WTC11 (cell line): ENCODE data around the gene DOK4. TPM values are rescaled to one million over a fixed set of nuclear protein-coding genes. Genes with fewer than 3 reads are reported as not detected.

Source experiments
- ATAC-seq: fragments of 200-7000 bp; cut with Tn5 transposase; 2 replicates; pipeline ENCODE4 v1.10.0; 2021; ENCODE audit warnings: mild to moderate bottlenecking, moderate library complexity
- CTCF ChIA-PET: fragments of 300-600 bp; sonication (Branson Sonifier 250); formaldehyde crosslinking; loops from one replicate; lab custom pipeline; 2021; ENCODE audit warnings: antibody characterized with exemption; lab: Charles Lee
- POLR2A ChIA-PET: fragments of 350-600 bp; sonication (Branson Sonifier 250); formaldehyde crosslinking; loops from one replicate; lab custom pipeline; 2021; ENCODE audit warnings: antibody characterized with exemption; lab: Charles Lee
- DNase-seq: peaks from one replicate; pipeline ENCODE4 v3.0.0; 2021; ENCODE audit warnings: low spot score
- H3K27ac Mint-ChIP-seq: 2 replicates; pipeline ENCODE4 v1.8.0; 2021; ENCODE audit warnings: mixed read lengths
- H3K27me3 Mint-ChIP-seq: 2 replicates; pipeline ENCODE4 v1.8.0; 2021; ENCODE audit warnings: low read depth, mild to moderate bottlenecking, moderate library complexity, mixed read lengths
- H3K36me3 Mint-ChIP-seq: 2 replicates; pipeline ENCODE4 v1.8.0; 2021; ENCODE audit warnings: mixed read lengths
- H3K4me1 Mint-ChIP-seq: 2 replicates; pipeline ENCODE4 v1.8.0; 2022; ENCODE audit warnings: mixed read lengths
- H3K4me3 Mint-ChIP-seq: 2 replicates; pipeline ENCODE4 v1.8.0; 2021; ENCODE audit warnings: mild to moderate bottlenecking, moderate library complexity, mixed read lengths
- H3K9me3 Mint-ChIP-seq: 2 replicates; pipeline ENCODE4 v1.8.0; 2021; ENCODE audit warnings: mixed read lengths
- ETV6 ChIP-seq: sonication (generic); formaldehyde crosslinking; IDR thresholded peaks from 2 replicates; pipeline ENCODE4 v1.8.1; 2022; ENCODE audit warnings: mild to moderate bottlenecking, missing genetic modification reagents
- FOXJ3 ChIP-seq: sonication (generic); formaldehyde crosslinking; IDR thresholded peaks from 2 replicates; pipeline ENCODE4 v1.9.0; 2021; ENCODE audit warnings: missing genetic modification reagents, mild to moderate bottlenecking, borderline replicate concordance
- KAT7 ChIP-seq: sonication (generic); formaldehyde crosslinking; IDR thresholded peaks from 2 replicates; pipeline ENCODE4 v1.8.1; 2023; ENCODE audit warnings: missing genetic modification reagents, mild to moderate bottlenecking, borderline replicate concordance
- TEAD1 ChIP-seq: sonication (generic); formaldehyde crosslinking; IDR thresholded peaks from 2 replicates; pipeline ENCODE4 v1.8.0; 2022; ENCODE audit warnings: mild to moderate bottlenecking, missing genetic modification reagents
- ZNF317 ChIP-seq: sonication (generic); formaldehyde crosslinking; IDR thresholded peaks from 2 replicates; pipeline ENCODE4 v1.8.1; 2023; ENCODE audit warnings: low read depth, mild to moderate bottlenecking, moderate library complexity, missing genetic modification reagents, borderline replicate concordance
- ZNF671 ChIP-seq: fragments of 250-450 bp; sonication (Bioruptor Pico); IDR thresholded peaks from 2 replicates; pipeline ENCODE4 v1.8.0; 2021; ENCODE audit warnings: mild to moderate bottlenecking
- total RNA-seq: library from RNA; stranded (reverse); gene quantifications from 3 replicates; pipeline ENCODE4 v1.2.3, GENCODE V29; 2021
- TF ChIP-seq, protein P1 (sequence below): fragments of 250-450 bp; sonication (Bioruptor Pico); IDR thresholded peaks from 2 replicates; pipeline ENCODE4 v1.9.0; 2021; ENCODE audit warnings: moderate library complexity, mild to moderate bottlenecking, inconsistent platforms, borderline replicate concordance
- TF ChIP-seq, protein P2 (sequence below): sonication (generic); formaldehyde crosslinking; IDR thresholded peaks from 2 replicates; pipeline ENCODE4 v1.8.1; 2022; ENCODE audit warnings: low read depth, mild to moderate bottlenecking, moderate library complexity, missing genetic modification reagents, borderline replicate concordance
- TF ChIP-seq, protein P3 (sequence below): fragments of 250-450 bp; sonication (Bioruptor Pico); IDR thresholded peaks from 2 replicates; pipeline ENCODE4 v1.9.0; 2021; ENCODE audit warnings: mild to moderate bottlenecking
- TF ChIP-seq, protein P4 (sequence below): sonication (generic); formaldehyde crosslinking; conservative IDR thresholded peaks from 2 replicates; pipeline ENCODE4 v1.8.1; 2023; ENCODE audit warnings: mild to moderate bottlenecking, low read depth, missing genetic modification reagents, moderate library complexity
- TF ChIP-seq, protein P5 (sequence below): fragments of 250-450 bp; sonication (Bioruptor Pico); conservative IDR thresholded peaks from 2 replicates; pipeline ENCODE4 v1.9.0; 2021; ENCODE audit warnings: mild to moderate bottlenecking
- TF ChIP-seq, protein P6 (sequence below): sonication (generic); formaldehyde crosslinking; IDR thresholded peaks from 2 replicates; pipeline ENCODE4 v1.8.1; 2022; ENCODE audit warnings: missing genetic modification reagents, borderline replicate concordance
- TF ChIP-seq, protein P7 (sequence below): sonication (generic); formaldehyde crosslinking; IDR thresholded peaks from 2 replicates; pipeline ENCODE4 v1.8.1; 2023; ENCODE audit warnings: mild to moderate bottlenecking, missing genetic modification reagents, moderate library complexity
- TF ChIP-seq, protein P8 (sequence below): sonication (generic); formaldehyde crosslinking; IDR thresholded peaks from 2 replicates; pipeline ENCODE4 v1.8.1; 2023; ENCODE audit warnings: mild to moderate bottlenecking, moderate library complexity, missing genetic modification reagents
- TF ChIP-seq, protein P9 (sequence below): fragments of 250-450 bp; sonication (Bioruptor Pico); IDR thresholded peaks from 2 replicates; pipeline ENCODE4 v2.1.2; 2022; ENCODE audit warnings: mild to moderate bottlenecking, moderate library complexity

The DOK4 gene
- total RNA-seq, 1 experiment from 2014 or later: 25.0 TPM

DNA sequence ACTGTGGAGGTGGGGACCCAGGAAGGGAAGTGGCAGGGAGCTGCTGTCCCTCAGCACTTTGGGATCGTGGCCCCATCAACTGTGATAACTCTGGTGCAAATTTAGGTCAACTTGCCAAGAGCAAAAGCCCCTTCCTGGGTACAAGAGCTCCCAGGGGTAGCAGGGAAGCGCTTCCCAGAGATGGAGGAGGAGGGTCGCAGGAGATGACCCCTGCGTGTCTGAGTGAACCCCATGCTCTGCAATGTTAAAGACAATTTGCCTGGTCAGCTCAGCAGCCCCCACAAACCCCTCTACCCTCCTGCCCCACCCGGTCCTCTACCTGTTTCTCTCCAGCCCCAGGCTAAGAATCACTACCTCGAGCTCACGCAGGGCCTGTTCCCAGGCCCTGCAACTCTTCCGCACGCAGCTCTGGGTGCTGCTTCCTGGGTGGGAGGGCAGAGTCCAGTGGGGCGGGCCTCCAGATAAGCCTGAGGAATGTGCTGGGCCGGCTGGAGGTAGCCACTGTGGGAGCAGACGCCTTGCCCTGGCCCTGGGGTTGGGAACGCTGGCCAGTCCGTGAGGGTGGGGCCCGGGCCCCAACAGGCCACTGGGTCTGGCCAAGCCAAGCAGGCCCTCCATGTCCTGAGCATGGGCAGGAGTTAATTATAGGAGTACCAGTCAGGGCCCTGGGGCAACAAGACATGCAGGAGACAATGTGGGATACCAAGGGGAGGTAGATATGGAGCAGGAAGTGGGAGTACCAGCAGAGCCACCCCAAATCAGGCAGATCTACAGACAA lies 6.1 kb downstream of the DOK4 start:
- Mint-ChIP-seq H3K27ac (no peak overlapping the region), H3K9me3 (no peaks in the 10 kb centered on the region), H3K27me3 (peaks cover 13% of the 10 kb centered on the region), H3K4me3 (peak overlapping the region; percentile 82), H3K4me1 (peaks cover 47% of the 10 kb centered on the region), H3K36me3 (no peaks in the 10 kb centered on the region)
- ATAC-seq (no peak), DNase-seq (no peak)
- POLR2A ChIA-PET: interaction anchor here (0.9 kb wide), 1 partner anchor 13 kb away, joined by 3 read pairs; no protein-coding TSS in a partner anchor
- CTCF ChIA-PET: interaction anchor here (0.9 to 4.8 kb wide), 8 partner anchors 9 to 111 kb away, joined by 3 to 26 read pairs (median 6); partner anchors contain the start of genes CIAPIN1, COQ9 and POLR2C
- TF ChIP-seq, protein P1, sequence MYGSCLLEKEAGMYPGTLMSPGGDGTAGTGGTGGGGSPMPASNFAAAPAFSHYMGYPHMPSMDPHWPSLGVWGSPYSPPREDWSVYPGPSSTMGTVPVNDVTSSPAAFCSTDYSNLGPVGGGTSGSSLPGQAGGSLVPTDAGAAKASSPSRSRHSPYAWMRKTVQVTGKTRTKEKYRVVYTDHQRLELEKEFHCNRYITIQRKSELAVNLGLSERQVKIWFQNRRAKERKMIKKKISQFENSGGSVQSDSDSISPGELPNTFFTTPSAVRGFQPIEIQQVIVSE (CRISPR knock-in tag): no peak
- TF ChIP-seq, protein P2, sequence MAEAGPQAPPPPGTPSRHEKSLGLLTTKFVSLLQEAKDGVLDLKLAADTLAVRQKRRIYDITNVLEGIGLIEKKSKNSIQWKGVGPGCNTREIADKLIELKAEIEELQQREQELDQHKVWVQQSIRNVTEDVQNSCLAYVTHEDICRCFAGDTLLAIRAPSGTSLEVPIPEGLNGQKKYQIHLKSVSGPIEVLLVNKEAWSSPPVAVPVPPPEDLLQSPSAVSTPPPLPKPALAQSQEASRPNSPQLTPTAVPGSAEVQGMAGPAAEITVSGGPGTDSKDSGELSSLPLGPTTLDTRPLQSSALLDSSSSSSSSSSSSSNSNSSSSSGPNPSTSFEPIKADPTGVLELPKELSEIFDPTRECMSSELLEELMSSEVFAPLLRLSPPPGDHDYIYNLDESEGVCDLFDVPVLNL (CRISPR knock-in tag): no peak
- TF ChIP-seq TEAD1 (no peak), ZNF317 (CRISPR knock-in tag) (no peak)
- TF ChIP-seq, protein P3, sequence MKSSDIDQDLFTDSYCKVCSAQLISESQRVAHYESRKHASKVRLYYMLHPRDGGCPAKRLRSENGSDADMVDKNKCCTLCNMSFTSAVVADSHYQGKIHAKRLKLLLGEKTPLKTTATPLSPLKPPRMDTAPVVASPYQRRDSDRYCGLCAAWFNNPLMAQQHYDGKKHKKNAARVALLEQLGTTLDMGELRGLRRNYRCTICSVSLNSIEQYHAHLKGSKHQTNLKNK (CRISPR knock-in tag): no peak
- TF ChIP-seq, protein P4, sequence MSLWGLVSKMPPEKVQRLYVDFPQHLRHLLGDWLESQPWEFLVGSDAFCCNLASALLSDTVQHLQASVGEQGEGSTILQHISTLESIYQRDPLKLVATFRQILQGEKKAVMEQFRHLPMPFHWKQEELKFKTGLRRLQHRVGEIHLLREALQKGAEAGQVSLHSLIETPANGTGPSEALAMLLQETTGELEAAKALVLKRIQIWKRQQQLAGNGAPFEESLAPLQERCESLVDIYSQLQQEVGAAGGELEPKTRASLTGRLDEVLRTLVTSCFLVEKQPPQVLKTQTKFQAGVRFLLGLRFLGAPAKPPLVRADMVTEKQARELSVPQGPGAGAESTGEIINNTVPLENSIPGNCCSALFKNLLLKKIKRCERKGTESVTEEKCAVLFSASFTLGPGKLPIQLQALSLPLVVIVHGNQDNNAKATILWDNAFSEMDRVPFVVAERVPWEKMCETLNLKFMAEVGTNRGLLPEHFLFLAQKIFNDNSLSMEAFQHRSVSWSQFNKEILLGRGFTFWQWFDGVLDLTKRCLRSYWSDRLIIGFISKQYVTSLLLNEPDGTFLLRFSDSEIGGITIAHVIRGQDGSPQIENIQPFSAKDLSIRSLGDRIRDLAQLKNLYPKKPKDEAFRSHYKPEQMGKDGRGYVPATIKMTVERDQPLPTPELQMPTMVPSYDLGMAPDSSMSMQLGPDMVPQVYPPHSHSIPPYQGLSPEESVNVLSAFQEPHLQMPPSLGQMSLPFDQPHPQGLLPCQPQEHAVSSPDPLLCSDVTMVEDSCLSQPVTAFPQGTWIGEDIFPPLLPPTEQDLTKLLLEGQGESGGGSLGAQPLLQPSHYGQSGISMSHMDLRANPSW (CRISPR knock-in tag): no peak

DNA sequence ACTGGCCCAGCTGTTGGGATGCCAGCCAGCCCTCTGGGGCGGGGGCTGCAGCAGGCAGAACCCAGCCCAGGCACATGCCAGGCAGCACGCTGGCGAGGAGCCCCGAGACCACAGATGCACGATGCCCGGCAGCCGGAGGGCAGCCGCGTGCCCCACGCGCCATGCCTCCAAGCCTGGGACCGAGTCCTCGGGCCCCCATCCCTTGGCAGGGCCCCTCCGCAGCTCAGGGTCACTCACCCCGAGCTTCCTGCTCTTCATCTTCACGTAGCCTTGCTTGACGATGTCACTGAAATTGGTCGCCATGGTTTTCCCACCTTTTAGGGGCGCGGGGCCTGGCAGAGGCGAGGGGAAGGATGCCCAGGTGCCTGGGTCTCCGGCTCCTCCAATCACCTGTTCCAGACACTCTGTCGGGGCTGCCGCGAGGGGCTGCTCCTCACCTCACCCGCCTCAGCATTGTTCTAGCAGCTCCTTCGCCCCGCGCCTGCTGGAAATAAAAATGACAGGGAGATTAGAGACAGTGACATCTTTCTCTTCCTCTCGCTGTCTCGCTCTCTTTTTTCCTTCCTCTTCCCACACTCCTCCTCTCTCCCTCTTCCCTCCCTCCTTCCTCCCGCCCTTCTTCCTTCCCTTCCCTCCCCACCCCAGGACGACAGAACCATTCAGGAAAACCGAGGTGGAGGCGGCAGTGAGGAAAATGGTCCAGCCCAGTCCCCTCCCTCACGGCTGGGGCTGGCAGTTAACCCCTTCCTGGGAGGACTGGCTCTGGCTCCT lies 6.9 kb downstream of the DOK4 start:
- Mint-ChIP-seq H3K27me3 (peaks cover 6% of the 10 kb centered on the region), H3K4me3 (peak overlapping the region; percentile 82), H3K36me3 (0 out of 2 replicates have a peak, but pooled peaks cover 2% of the 10 kb centered on the region), H3K27ac (no peak overlapping the region), H3K4me1 (peaks cover 53% of the 10 kb centered on the region), H3K9me3 (no peaks in the 10 kb centered on the region)
- ATAC-seq (peak; percentile 43), DNase-seq (peak; percentile 75)
- CTCF ChIA-PET: interaction anchor here (0.9 to 4.8 kb wide), 10 partner anchors 8 to 179 kb away, joined by 3 to 26 read pairs (median 5); partner anchors contain the start of genes CIAPIN1, COQ9 and POLR2C
- POLR2A ChIA-PET: interaction anchor here (0.9 kb wide), 1 partner anchor 13 kb away, joined by 3 read pairs; no protein-coding TSS in a partner anchor
- TF ChIP-seq, protein P5, sequence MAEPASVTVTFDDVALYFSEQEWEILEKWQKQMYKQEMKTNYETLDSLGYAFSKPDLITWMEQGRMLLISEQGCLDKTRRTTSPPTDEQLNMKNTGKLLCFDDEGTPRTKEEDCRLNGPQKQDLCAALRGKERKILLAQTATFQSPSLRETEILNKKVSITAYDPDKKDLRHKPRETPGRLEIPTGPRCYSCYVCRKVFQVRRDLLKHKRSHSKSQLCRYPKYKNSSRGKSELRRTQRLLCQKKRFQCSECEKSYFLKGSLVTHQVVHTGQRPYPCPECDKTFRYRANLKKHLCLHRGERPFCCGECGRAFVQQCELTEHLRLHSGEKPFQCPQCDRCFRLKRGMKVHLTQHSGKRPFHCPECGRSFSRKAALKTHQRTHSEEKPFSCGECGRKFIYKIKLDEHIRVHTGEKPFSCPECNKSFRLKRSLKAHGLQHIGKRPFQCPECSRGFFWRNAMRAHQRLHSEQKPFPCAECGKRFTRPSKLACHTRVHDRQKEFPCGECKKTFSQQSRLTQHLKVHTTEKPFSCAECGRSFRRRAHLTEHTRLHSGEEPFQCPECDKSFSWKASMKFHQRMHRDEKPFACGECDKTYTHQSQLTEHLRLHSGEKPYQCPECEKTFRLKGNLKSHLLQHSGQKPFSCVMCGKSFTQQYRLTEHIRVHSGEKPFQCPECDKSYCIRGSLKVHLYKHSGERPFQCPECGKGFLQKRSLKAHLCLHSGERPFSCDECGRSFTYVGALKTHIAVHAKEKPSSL (CRISPR knock-in tag): no peak
- no peak for TF ChIP-seq ZNF671 (CRISPR knock-in tag)
- TF ChIP-seq KAT7 (CRISPR knock-in tag): 0 out of 2 replicates have a peak, but pooled peaks have one; percentile 44
- TF ChIP-seq, protein P6, sequence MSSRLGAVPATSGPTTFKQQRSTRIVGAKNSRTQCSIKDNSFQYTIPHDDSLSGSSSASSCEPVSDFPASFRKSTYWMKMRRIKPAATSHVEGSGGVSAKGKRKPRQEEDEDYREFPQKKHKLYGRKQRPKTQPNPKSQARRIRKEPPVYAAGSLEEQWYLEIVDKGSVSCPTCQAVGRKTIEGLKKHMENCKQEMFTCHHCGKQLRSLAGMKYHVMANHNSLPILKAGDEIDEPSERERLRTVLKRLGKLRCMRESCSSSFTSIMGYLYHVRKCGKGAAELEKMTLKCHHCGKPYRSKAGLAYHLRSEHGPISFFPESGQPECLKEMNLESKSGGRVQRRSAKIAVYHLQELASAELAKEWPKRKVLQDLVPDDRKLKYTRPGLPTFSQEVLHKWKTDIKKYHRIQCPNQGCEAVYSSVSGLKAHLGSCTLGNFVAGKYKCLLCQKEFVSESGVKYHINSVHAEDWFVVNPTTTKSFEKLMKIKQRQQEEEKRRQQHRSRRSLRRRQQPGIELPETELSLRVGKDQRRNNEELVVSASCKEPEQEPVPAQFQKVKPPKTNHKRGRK (CRISPR knock-in tag): no peak
- TF ChIP-seq FOXJ3 (CRISPR knock-in tag): no peak
- TF ChIP-seq, protein P7, sequence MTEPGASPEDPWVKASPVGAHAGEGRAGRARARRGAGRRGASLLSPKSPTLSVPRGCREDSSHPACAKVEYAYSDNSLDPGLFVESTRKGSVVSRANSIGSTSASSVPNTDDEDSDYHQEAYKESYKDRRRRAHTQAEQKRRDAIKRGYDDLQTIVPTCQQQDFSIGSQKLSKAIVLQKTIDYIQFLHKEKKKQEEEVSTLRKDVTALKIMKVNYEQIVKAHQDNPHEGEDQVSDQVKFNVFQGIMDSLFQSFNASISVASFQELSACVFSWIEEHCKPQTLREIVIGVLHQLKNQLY (CRISPR knock-in tag): no peak
- TF ChIP-seq, protein P8, sequence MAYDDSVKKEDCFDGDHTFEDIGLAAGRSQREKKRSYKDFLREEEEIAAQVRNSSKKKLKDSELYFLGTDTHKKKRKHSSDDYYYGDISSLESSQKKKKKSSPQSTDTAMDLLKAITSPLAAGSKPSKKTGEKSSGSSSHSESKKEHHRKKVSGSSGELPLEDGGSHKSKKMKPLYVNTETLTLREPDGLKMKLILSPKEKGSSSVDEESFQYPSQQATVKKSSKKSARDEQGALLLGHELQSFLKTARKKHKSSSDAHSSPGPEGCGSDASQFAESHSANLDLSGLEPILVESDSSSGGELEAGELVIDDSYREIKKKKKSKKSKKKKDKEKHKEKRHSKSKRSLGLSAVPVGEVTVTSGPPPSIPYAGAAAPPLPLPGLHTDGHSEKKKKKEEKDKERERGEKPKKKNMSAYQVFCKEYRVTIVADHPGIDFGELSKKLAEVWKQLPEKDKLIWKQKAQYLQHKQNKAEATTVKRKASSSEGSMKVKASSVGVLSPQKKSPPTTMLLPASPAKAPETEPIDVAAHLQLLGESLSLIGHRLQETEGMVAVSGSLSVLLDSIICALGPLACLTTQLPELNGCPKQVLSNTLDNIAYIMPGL (CRISPR knock-in tag): no peak
- TF ChIP-seq, protein P1 (CRISPR knock-in tag): no peak
- peak; percentile 29; the same call in 1 of the 2 replicates for TF ChIP-seq ETV6 (CRISPR knock-in tag)
- TF ChIP-seq, protein P9, sequence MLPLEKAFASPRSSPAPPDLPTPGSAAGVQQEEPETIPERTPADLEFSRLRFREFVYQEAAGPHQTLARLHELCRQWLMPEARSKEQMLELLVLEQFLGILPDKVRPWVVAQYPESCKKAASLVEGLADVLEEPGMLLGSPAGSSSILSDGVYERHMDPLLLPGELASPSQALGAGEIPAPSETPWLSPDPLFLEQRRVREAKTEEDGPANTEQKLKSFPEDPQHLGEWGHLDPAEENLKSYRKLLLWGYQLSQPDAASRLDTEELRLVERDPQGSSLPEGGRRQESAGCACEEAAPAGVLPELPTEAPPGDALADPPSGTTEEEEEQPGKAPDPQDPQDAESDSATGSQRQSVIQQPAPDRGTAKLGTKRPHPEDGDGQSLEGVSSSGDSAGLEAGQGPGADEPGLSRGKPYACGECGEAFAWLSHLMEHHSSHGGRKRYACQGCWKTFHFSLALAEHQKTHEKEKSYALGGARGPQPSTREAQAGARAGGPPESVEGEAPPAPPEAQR (CRISPR knock-in tag): no peak
